Brain pericyte (primary cell): Measurements from ENCODE around the gene LPAR5.

Source experiments
- DNase-seq: peaks from one replicate; pipeline ENCODE4 v3.0.0-alpha.2; 2012; ENCODE audit warnings: low read depth, low spot score

The LPAR5 gene

GRCh38 chr12:6635856-6636531 lies at the start of gene LPAR5:
Gene LPAR5 (minus strand): TSS chr12:6635959. CDS start chr12:6621248, 14,711 bp downstream.
- DNase-seq, result no peak

GRCh38 chr12:6684609-6685008 lies 48.9 kb upstream of the LPAR5 start:
- no peak for DNase-seq

DNA sequence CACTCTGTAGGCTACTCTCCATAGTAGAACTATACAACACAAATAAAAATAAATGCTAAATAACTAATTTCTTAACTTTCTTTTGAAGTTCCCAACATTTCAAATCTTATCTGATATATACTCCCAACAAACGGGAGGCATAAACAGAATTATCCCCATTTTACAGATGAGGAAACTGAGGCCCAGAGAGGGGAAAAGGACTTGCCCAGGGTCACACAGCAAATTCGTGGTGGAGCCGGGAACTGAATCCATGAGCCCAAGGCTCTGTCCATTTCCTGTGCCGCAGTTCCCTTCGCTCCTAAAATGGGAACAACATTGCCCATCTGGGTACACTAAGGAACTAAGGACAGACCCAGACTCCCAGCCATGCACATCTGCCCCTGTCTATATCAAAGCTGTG lies 41.2 kb upstream of the LPAR5 start:
- no peak for DNase-seq

- DNase-seq, result no peak
Observed at GRCh38 chr12:6672143-6672542, 36.4 kb upstream of the LPAR5 start.

- DNase-seq, result no peak
Observed at GRCh38 chr12:6667559-6668210, 31.9 kb upstream of the LPAR5 start.

GRCh38 chr12:6666211-6666610 lies 30.5 kb upstream of the LPAR5 start:
- DNase-seq, result no peak

DNA sequence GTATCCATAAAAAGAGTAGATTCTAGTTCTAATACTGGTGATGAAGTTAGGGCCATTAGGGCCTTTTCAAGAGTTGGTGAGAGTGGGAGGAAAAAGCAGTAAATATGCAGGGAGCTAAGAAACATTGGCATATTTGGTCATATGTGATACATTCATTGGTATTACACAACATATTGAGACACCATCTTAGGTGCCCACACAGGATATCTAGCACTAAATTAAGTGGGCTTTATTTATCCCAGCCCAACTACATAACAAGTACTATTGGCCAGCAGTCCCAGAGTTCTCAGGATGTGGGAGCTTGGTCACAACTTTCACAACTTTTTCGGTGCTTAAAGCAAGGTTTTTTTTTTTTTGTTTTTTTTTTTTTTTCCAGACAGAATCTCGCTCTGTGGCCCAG lies 29.1 kb upstream of the LPAR5 start:
- DNase-seq, result no peak

DNA sequence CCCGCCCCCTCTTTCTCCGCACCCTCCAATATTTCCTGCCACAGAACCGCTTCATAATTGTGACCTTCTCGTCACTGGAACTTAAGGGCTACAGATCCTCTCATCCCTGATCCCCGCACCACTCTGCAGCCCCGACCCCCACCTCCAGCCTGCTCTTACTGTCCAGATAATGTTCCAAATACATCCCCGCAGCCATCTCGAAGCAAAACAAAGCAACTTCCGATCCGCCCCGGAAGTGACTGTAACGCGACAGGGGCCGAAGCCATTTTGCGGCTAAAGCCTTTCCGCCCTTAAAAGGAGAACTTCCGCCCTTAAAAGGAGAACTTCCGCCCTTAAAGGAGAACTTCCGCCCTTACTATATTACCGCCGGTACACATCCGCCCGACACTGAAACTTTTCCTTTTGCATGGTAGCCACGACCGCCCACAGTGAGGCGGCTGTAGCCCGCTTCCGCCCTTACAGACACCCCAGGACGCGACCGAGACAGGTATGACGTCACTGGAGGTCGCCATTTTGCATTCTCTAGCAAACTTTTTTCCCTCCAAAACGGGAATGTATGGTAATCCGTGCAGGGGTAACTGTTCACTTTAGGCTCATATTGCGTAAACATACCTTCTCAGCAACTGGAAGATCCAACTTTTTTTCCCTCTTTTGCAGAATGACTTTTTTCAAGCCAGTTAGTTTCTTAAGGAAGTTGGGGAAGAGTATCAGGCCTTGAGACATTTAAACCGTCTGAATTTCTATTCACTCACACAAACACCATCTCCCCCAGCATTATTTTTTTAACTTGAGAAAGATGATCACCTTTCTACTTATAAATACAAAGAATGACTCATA lies 27.4 kb upstream of the LPAR5 start, which contains the start of gene ING4:
Gene ING4 (minus strand): TSS at position 214 of the 837 bp plus-strand sequence. CDS start 18 bp downstream, at position 196.
- DNase-seq, result peak; percentile 97

DNA sequence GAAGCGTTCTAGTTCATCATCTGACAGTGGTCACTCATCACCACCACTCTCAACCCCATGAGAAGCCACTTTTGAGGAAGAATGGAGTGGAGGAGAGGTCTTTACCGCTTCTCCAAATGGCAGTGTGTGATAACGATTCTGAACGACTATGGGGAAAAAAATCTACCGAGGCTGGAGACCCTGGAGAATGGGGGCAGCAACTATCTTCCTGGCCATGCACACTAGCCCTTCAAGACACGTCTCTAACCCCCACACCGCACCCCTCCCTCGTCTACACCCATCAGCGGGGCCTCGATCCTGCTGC lies 26.8 kb upstream of the LPAR5 start:
- no peak for DNase-seq

DNA sequence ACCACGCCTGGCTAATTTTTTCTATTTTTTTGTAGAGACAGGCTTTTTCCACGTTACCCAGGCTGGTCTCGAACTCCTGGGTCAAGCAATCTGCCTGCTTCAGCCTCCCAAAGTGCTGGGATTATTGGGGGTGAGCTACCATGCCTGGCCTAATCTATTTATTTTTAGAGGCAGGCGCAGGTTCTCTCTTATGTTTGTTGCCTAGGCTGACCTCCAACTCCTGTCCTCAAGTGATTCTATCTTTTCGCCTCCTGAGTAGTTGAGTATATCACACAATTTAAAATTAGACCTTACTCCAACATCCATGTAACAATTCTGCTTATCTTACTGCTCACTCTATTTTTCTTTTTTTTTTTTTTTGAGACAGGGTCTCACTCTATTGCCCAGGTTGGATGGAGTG lies 18.2 kb upstream of the LPAR5 start:
- no peak for DNase-seq

- no peak for DNase-seq
Observed at GRCh38 chr12:6653342-6653741, 17.6 kb upstream of the LPAR5 start.

DNA sequence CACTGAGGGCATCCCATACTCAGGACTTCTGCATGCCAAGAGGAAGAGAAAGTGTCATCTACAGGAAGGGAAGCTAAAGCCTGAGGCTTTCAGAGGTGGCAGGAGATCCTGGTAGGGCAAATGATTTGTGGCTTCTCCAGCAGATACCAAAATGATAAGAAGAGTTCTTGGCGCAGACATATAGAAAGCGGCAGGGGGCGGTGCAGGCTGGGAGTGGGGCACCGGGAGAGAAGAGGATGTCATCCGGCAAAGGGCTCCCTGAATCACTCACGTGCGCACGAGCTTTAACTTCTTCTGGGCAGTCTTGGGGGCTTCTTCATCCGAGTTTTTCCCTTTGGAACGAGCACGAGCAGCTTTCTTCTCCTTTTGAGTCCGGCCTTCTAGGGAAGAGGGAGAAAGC lies 16.6 kb upstream of the LPAR5 start:
- no peak for DNase-seq

DNA sequence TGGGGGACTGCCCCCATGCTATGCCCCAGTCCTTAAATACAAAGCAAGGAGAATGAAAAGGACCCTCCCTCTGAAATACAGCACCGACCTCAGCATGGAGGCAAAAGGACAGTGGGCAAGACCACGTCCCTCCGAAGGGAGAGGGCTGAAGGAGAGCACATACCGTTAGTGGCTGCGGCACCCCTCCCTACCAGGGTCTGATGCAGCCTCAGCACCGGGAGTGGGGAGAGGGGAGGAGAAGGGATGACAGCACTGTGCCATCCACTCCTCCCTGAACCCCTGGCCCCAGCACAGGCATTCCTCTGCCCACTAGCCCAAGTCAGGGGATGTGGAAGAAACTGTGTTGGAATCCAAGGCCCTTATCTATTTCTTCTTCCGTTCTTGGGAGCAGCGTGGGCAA lies 15.1 kb upstream of the LPAR5 start:
- DNase-seq, result no peak

- no peak for DNase-seq
Observed at GRCh38 chr12:6647083-6647604, 11.4 kb upstream of the LPAR5 start, which contains the start of gene ACRBP. Gene ACRBP (minus strand): TSS chr12:6647432. CDS start chr12:6647366, 66 bp downstream.

DNA sequence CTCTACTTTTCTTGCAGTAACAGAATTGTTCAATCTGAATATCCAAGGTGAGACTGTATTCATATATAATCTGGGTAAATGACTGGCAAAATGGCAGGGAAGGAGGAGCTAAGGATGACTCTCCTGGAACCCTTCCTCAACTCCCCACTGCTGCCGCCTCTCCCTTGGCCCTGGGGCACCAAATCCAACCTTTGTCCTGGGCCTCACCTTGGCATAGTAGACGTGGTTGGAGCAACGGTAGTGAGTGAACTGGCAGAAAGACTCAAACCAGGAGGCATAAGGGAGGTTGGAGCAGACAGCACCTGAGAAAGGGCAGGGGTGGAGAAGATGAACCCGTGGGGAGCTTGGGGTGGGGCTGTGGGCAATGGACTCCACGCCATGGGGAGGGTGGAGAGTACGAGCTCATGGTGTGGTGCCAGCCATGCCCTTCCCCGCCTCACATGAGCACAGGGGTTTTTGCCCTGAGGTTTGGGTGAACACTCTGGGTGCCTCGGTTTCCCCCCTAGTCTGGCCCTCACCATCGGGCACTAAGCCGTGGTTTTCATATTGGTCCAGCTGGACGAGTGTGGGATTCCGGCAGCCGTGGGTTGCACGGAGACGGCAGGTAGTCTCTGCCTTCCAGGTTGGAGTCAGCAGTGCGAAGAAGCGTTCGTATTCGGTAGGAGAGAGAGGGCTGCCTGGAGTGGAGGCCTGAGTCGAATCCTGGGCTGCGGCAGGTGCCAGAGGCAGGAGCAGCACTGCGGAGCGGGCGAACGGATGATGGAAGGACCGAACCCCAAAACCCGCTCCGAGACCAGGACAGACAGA lies 10.7 kb upstream of the LPAR5 start:
- DNase-seq, result no peak

DNA sequence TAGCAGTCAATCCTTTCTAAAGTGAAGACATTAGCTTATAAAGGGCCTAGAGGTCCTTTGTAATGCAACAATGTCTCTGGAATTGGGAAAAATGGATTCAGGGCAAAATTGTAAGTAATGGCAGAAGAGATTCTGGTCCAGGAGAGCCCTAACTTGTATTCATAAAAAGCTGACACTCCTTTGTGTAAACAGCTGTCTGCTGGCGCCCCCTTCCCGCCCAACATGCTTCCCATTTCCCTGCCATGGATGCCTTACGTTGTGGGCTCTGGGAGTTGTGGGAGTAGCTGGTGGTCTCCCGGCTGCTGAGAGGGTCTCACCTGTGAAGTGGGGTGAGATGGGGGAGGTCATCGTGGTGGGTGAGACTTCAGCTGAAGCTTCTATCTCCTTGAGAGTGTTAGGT lies 9.1 kb upstream of the LPAR5 start:
- DNase-seq, result no peak

DNA sequence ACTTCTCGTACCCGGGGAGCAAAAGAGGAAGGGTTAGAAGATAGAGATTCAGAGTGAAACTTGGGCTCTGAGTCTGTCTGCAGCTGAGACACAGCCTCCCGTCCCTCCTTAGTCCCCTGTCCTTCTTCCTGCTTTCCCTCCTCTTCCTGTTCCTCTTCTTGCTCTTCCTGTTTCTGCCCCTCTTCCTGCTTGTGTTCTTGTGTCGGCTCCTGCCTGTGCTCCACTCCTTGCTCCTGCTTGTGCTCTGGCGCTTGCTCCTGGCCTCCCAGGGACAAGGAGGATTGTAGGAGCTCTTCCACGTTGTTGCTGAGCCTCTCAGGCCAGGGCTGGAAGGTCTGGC lies 8.5 kb upstream of the LPAR5 start:
- no peak for DNase-seq

GRCh38 chr12:6643569-6644256 lies 8.0 kb upstream of the LPAR5 start:
- no peak for DNase-seq

DNA sequence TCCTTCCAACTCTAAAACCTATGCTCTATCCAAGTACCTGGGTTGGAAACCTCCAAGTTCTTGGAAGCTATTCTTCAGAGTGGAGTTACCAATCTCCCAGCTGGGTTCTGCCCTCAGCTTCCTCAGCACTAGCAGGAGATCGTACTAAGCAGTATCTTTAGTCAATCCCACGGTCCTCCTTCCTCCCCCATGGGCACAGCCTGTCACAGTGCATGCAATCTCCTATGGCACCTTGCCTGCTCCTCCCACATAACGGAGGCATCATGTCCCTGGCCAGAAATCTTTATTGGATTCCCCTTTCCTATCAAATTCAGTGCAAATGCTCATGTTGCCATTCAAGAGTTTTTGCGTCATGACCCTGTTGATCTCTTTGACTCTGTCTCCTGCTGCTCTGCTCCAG lies 5.4 kb upstream of the LPAR5 start:
- no peak for DNase-seq

DNA sequence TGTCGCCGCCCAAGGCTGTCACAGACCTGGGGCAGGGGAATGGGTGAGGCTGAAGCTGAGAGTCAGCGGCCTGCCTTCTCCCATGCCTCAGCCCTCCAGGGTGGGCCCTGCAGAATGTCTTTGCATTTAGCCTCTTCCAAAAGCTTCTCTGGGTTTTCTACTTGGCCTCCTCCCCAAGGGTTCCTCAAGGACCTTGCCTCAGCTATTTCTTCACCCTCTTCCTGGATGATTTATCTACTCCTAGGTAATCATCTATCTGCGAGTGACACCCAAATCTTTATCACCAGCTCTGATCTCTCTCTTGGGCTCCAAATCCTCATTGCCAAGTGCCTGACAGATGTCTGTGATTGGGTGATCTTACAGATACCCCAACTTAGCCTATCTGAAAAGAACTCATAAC lies 4.7 kb upstream of the LPAR5 start:
- DNase-seq, result no peak

DNA sequence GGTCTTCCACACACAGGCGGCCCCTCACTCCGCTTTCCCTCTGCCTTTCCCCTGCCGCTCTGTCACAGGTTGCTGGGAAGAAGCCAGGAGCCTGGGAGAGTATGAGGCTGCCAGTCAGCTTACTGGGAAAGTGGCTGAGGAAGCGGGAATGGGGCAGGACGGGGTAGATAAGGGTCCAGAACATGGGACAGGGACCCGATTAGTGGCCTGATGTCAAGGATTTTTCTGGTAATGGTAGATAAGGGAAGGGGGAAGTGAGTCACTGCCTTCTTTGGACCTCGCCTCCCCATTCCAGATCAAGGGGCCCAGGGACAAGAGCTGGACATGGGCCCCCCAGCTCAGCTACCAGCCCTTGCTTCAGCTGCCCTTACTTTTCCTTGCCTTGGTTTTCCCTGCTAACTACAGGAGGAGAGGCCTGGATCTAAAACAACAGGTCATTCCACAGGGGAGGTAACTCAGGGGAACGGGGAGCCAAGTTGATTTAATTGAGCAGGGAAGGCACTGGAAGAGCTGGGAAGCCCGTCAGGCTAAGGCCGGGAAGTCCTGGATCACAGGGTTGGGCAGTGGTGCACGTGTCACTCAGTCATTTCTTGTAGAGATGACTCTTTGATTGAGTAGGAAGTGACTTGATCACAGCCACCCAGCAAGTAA lies 3.5 kb upstream of the LPAR5 start:
- DNase-seq, result no peak
